GM21526 (cell line): ENCODE measurements around the gene GAS2.
"Not testable (repeated sequence)": the region's sequence is repeated elsewhere in the genome, so short reads cannot be mapped to it uniquely, and the experiment has no call there.

Source experiments
- ATAC-seq: cut with Tn5 transposase; IDR thresholded peaks from one replicate; pipeline ENCODE4 v1.9.1; 2021; ENCODE audit warnings: moderate library complexity; ENCODE audit not compliant: unreplicated experiment, low FRiP score

Gene GAS2

DNA sequence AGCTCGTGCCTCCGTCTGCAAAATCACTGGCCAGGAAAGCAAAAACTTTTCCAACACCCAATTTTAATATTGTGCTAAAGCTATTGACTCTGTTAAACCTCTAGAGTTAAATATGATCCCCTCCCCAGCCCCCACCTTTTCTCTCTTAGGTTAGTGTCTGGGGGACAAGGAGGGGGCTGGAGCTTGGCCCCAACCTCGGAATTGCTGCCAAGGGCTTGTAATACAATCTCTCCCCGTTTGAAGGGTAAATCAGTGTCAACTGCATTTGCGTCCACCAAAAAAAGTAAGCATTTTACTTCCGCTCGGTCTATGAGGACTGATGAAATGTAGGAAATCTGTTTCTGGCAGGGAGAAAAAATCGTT, at the start of gene GAS2:
GAS2 (plus strand) TSS at position 287 of the 363 bp plus-strand sequence. CDS start 8,259 bp downstream, outside the sequence.
- peak; percentile 22 for ATAC-seq

- ATAC-seq, result no peak
Measured at GRCh38 chr11:22617868-22618267, 48.5 kb upstream of the GAS2 start.

GRCh38 chr11:22624742-22625447, 41.5 kb upstream of the GAS2 start:
- ATAC-seq, result peak; percentile 59

DNA sequence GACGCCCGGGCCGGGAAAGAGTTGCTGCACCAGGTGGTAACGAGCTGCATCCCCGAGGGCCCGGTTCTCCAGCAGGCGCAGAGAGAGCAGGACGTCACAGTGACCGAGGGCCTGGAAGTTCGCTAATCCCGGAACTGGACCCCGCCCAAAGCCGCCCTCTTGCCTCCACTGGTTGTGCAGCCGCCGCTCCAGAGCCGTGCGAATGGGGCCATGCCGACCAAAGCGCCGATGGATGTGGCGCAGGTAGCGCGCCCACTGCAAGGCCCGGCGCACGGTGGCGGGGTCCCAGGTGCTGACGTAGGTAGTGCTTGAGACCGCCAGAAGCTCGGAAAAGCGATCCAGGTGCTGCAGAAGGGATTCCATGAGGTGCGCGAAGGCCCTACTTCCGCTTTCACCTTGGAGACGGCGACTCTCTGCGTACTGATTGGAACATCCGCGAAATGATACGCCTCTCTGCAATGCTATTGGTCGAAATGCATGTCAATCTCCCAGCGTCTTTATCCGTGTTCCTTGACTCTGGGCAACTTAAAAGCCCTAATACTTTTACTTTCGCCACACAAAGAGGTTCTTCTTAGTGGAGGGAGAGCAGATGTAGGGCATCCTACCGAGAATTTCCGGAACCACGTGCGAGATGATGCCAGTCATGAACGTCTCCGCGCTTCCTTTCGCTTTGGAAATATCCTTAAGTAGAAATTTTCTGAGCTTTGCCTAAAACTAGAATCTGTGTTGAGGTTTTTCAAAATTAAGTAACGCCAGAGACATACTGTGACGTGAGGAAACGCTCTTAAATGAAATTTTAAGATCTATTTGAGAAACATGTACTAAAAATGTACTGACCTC, 40.7 kb upstream of the GAS2 start, which contains the start of gene FANCF:
FANCF (minus strand) TSS at position 376 of the 840 bp plus-strand sequence; CDS start at position 363, 13 bp downstream.
- ATAC-seq, result peak; percentile 97

DNA sequence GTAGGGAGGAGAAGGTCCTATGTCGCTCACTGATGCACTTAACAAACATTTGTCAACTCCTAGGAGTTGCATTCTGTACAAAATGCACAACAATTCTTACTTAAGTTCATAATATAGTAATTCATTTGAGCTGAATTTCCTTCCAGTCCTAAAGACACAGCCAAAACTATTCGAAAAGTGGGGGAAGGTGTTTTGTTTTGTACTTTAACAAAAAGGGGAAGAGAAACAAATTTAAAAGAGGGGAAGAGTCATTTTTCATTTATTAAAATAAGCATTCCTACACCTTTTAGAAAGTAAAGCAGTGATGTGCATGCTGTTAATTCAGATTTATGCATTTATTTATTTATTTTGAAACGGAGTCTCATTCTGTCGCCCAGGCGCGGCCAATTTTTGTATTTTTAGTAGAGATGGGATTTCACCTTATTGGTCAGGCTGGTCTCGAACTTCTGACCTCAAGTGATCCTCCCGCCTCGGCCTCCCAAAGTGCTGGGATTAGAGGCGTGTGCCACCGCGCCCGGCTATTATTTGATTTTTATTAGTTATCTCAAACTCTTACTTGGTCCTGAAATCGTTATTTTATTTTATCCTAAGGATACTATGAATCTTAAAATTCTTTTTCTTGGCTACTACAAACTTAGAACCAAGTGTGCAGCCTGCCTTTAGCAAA, 39.7 kb upstream of the GAS2 start:
- ATAC-seq, result no peak

- ATAC-seq, result no peak
Measured at GRCh38 chr11:22627421-22627820, 39.0 kb upstream of the GAS2 start.

- no peak for ATAC-seq
Measured at GRCh38 chr11:22633354-22633902, 33.0 kb upstream of the GAS2 start.

DNA sequence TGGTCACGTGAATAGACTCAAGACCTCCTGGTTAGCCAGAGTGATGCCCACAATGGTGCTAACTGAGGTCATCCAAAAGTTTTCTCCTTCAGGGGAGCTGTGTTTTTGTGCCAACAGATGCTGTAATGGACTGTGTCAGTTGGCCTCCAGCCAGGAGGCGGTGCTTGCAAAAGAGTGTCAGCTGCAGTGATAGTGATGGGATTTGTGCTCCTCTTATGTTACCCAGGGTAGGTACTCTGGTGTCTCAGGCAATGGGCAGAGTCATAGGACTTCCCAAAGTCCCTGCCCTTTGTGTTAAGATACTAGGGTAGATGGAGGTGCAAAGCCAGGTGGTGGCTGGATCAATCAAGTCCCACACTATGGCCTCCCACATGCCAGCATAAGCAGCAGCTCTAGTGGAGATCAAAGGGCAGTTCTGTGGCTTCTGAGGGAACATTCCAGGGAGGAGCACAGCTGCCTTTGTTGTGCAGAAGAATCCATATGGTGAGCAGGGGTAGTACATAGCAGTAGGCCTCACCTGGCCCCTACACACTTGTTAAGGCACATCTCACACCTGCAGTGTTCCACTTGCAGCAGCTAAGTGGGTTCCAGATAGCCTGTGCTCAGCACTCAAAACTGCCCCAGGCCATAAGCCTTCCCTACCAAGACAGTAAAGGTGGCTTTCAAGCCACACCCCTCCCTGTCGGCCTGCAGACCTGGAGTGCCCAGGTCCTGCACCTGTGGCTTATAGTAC, 31.3 kb upstream of the GAS2 start:
- no peak for ATAC-seq

DNA sequence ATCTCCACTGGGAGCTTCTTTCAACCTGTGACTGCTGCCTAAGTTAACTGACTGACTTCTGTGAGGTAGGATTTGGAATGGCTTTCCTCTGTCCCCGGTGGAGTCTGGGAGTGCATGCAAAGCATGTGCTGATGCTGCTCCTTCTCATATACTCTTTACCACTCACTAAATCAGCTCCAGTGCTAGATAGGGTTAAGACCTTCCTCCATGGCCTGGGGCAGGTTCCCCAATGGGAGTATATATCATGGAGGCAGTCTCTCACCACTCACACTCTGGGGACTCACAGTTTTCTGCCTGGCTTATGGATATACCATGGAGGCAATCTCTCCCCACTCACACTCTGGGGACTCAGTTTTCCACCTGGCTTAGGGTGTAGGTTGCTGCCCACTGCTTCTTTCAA, 30.7 kb upstream of the GAS2 start:
- ATAC-seq, result no peak

GRCh38 chr11:22640862-22641261, 25.5 kb upstream of the GAS2 start:
- ATAC-seq, result no peak

DNA sequence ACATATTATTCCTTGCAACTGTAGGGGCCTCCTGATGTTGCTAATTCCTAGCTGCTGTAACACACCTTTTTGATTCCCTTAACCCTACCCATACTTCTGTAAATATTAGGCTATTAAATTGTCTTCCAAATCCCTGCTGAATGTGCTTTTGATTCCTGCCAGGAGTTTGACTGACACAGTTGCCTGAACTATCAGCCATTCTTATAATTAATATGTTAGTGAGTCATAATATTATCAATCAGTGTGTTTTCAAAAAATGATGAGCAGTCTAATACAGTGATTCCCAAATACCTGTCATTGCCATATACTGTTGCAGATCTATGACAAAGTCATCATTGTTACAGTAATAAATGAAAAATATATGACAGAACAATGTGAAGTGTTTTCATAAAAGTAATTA, 24.9 kb upstream of the GAS2 start:
- ATAC-seq, result no peak

DNA sequence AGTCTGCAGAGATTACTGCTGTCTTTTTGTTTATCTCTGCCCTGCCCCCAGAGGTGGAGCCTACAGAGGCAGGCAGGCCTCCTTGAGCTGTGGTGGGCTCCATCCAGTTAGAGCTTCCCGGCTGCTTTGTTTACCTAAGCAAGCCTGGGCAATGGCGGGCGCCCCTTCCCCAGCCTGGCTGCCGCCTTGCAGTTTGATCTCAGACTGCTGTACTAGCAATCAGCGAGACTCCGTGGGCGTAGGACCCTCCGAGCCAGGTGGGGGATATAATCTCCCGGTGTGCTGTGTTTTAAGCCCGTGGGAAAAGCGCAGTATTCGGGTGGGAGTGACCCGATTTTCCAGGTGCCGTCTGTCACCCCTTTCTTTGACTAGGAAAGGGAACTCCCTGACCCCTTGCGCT, 14.1 kb upstream of the GAS2 start:
- not testable (repeated sequence) for ATAC-seq

DNA sequence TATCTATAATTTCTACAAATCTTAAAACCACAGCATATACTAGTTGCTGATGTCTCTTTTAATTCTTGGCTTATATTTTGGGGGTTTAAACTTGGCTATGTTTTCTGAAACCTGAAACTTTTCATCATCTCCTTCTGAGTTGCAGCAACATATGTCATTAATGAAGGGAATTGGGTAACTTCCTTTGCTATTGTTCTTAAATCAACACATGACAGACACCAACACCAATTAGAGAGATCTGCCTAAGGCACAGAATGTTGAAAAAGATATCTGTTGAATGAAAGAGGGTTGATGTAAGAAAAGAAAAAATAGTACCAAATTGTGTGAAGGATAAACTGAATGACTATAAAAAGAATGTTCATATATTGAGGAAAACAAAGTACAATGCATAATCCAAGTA, 10.3 kb upstream of the GAS2 start:
- no peak for ATAC-seq

- ATAC-seq, result peak; percentile 92
Measured at GRCh38 chr11:22657101-22657694, 9.2 kb upstream of the GAS2 start.

DNA sequence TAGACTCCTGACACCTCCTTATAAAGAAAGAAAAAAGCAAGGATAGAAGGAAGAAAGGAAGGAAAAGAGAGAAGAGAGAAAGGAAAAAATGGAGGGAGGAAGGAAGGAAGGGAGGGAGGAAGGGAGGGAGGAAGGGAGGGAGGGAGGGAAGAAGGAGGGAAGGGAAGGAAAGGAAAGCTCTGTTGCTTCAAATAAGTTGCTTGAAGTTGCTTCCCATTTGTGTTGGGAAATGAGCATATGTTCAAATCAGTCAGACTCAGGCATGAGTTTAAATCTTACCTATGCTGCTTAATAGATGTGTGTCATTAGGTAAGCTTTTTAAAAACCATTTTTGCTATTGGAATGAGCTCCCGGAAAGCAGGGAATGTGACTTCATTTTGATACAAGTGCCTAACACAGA, 6.6 kb upstream of the GAS2 start:
- ATAC-seq, result no peak

GRCh38 chr11:22666688-22667439, 453 bp downstream of the GAS2 start:
- ATAC-seq, result peak; percentile 60

GRCh38 chr11:22668005-22668796, 1.8 kb downstream of the GAS2 start:
- peak; percentile 39 for ATAC-seq

DNA sequence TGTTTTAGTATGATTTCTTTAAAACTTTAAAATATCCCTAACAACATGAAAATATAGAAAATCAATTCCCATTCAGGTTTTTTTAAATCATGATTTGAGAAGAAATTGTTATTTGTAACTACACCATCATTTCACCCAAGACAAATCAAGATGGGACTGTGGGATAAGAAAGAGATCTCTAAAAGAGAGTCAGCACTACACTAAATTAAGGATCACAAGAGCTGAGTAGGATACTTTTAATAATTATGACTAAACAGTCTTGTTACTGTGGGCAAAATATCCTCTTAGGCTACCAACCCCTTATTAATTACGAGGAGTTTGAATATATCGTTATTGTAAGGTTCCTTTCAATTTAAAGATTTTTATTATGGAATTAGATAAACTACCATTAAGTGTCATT, 3.0 kb downstream of the GAS2 start:
- ATAC-seq, result no peak
